G401.6 (cell line): Measurements from ENCODE around the gene NOTUM.

ENCODE experiments used
- FAIRE-seq: peaks from 2 replicates; lab custom pipeline; 2012; peaks lifted over from hg19 to GRCh38; lab: Jason Lieb, UNC

Gene NOTUM

GRCh38 chr17:81961087-81961511 is at the start of gene NOTUM:
Gene NOTUM (minus strand): TSS chr17:81961187. CDS start chr17:81960909, 278 bp downstream.
- FAIRE-seq: no peak

DNA sequence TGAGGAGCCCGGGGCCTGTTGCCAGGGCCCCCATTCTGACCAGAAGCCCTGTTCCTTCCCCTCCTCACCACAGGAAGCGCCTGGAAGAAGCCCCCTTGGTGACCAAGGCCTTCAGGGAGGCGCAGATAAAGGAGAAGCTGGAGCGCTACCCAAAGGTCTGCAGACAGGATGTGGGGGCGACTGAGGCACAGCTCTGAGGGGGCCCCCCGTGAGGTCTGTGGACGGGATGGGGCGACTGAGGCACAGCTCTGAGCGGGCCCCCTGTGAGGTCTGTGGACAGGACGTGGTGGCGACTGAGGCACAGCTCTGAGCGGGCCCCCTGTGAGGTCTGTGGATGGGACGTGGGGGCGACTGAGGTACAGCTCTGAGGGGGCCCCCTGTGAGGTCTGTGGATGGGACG is 48.4 kb upstream of the NOTUM start:
- no peak for FAIRE-seq

DNA sequence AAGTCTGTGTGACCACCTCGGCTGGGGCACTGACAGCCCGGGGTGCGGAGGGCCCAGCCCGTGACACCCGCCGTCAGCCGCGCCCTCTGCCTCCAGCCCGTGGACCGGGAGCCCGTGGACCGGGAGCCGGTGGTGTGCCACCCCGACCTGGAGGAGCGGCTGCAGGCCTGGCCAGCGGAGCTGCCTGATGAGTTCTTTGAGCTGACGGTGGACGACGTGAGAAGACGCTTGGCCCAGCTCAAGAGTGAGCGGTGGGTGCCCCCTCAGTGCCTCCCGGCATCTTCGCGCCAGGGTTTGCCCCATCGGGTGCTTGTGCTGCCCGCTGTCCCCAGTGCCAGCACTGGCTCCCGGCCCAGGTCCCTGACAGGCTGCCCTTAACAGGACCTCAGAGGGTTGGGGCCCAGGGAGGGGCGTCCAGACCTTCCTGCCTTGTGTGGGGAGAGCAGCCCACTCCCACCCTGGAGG is 48.0 kb upstream of the NOTUM start:
- FAIRE-seq: no peak

GRCh38 chr17:82008258-82008940 is 47.4 kb upstream of the NOTUM start:
- FAIRE-seq: no peak

DNA sequence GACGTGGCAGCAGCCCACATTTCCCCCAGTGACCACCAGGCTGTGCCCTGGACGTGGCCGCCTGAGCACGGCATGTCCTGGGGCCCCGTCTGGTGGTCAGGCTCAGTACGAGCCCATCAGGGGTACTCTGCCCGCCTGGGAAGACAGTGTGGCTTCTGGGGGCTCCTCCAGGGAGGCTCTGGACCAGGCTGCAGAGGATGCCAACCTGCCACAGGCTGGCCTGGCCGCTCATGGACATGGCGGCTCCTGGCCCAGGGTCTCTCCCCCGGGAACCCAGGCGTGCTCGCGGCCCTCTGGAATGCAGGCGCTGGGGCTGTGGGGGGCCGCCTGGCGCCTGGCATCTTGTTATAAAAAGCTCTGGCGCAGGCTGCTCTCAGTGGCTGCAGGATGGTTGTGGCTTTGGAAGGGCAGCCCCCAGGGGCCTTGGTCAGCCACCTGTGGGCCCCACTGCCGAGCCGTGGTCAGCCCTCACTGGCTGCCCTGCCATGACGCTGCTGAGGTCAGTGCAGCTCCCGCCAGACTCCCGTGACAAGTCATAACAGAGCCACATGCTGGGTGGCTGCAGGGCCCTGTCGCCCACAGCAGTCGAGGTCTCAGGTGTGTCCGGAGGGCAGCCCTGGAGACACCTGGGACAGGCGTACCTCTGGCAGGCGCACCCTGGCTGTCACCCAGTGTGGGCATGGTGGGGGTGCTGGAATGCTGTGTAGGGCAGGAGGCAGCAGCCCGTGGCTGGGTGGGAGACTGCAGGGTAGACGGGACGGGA is 46.7 kb upstream of the NOTUM start:
- no peak for FAIRE-seq

- no peak for FAIRE-seq
These were observed 46.2 kb upstream of the NOTUM start for GRCh38 chr17:82007228-82007494.

GRCh38 chr17:82006468-82007227 is 45.7 kb upstream of the NOTUM start:
- FAIRE-seq: no peak

DNA sequence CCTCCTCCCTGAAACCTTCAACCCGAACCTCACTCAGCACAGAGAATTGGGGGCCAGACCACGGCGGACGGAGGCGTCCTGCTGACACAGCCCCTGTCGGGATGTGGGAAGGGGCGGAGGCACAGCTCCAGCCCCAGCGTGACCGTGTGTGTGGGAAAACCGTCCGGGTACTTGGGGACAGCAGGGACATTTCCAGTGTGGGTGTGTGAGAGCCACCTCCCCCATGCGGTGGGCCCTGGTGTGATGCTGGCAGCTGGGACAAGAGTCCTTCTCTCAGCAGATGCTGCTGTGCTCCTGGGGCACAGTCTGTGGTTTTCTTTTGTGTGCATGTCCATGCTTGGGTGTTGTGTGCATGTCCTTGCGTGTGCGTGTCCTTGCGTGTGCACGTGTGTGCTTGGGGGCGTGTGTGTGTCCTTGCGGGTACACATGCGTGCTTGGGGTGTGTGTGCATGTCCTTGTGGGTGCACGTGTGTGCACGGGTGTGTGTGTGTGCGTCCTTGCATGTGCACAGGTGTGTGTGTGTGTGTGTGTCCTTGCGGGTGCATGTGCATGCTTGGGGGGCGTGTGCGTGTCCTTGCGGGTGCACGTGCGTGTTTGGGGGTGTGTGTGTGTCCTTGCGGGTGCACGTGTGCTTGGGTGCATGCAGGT is 44.8 kb upstream of the NOTUM start:
- no peak for FAIRE-seq

DNA sequence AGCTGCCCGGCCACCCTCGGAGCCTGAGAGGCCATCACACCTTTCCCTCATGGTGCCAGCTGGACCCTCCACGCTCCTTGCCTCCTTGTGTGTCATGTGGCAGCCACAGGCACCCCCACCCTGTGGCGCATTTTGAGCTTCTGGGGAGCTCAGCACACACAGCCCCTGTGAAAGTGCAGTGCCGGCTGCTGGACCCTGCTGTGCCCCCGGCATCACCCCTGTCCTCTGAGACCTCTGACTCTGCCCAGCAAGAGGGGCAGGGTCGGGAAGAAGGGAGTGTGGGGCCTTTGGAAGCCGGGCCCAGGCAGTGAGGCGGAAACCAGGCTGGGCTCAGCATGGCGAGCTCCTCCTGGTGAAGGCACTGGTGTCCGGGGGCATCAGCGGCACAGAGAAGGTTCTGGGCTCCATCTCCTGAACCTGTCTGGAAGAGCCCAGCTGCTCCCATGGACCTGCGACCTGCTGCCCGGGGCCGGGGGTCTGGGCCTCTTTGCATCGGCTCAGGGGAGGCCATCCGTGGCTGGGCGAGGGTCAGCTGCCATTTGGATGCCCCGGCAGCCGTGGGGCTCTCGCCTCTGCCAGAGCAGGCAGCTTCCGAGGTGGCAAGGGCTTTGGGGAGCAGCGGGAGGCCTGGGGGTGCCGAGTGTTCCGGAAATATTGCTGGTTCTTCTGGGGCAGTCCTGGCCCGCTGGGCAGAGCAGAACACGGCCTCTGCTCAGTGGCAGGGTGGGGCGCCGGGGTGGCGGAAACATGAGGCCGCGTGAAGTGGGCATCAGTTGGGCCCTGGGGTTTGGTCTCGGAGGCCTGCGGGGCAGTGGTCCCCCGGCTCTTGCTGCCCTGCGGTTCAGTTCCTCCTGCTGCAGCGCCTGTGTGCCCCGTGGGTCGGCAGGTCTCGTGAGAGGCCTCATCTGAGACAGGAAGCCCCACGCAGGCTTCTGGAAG is 43.8 kb upstream of the NOTUM start:
- FAIRE-seq: no peak

DNA sequence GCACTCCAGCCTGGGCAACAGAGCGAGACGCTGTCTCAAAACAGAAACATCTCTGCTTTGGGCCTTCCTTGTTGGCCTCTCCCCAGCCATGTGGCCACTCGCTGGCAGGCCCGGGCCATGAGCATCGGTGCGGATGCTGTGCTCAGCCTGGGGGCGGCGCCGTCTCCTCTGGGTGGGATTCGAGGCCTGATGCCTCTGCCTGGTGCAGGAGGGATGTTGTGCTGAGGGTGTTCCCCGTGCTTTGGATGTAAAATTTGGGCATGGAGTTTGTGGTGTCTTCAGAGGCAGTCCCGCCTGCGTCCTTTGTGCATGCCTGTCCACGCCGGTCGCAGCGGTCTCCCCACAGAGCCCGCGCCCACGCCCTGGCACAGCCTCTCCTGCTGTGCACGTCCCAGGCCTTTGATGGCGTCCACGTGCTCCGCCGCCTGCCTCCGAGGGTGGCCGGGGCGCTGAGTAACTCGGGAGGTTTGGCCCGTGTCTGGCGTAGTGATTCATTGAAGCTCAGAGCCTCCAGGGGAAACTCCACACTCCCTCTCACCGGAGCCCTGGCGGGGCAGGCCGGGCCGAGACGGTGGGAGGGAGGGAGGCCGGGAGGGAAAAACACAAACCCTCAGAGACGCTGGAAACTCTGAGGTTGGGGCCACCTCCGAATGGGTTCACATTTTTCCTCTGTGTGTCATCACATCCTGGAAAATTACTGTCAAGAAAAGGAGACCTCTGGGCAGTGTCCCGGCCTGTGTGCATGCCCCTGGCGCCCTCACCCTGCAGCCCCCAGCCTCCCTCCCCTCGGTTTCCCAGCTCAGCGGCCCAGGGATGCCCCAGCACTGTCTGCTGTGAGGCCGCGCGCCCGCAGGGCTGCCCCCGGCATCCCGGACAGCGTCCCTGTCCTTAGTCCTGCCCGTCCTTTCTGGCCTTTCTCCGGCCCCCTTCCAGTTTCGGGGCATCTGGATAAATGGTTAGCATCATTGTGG is 42.7 kb upstream of the NOTUM start:
- peak; percentile 91 for FAIRE-seq

GRCh38 chr17:82001571-82002056 is 40.6 kb upstream of the NOTUM start:
- FAIRE-seq: no peak

GRCh38 chr17:82000803-82001570 is 40.0 kb upstream of the NOTUM start:
- FAIRE-seq: no peak

- no peak for FAIRE-seq
These were observed 39.2 kb upstream of the NOTUM start for GRCh38 chr17:81999976-82000802.

DNA sequence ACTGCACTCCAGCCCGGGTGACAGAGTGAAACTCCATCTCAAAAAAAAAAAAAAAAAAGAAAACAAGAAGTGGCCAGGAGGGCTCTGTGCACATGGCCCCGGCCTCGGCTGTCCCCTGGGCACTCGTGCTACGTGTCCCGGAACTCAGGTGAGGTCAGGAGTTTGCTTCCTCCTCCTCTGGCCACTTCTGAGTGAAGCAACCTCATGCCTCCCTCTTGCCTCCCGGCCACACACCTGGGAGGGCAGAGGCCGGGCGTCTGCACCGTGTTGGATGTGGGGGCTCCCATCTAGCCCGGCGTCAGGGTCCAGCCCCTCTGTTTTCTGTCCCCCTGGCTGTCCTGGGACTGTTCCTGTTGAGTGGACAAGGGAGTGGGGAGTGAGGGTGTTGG is 38.6 kb upstream of the NOTUM start:
- FAIRE-seq: no peak

GRCh38 chr17:81998691-81999438 is 37.9 kb upstream of the NOTUM start:
- FAIRE-seq: no peak

GRCh38 chr17:81998212-81998611 is 37.2 kb upstream of the NOTUM start:
- FAIRE-seq: no peak

GRCh38 chr17:81996757-81997441 is 35.9 kb upstream of the NOTUM start:
- FAIRE-seq: no peak
